OCI-LY1 (cell line): ENCODE data around the gene HOXD10.

ENCODE experiments used
- H2AFZ ChIP-seq: fragments of 200-600 bp; sonication (generic), shearing (Covaris generic); 2 replicates; pipeline ENCODE4 v1.6.0; 2014; ENCODE audit warnings: antibody characterized with exemption, mild to moderate bottlenecking, low read length
- H3F3A ChIP-seq: fragments of 200-600 bp; sonication (generic), shearing (Covaris generic); 2 replicates; pipeline ENCODE4 v1.6.0; 2014; ENCODE audit warnings: mild to moderate bottlenecking, antibody characterized with exemption, low read length, moderate library complexity; ENCODE audit not compliant: insufficient read depth
- H3K27ac ChIP-seq: fragments of 200-600 bp; sonication (generic); 2 replicates; pipeline ENCODE4 v1.5.1; 2014; ENCODE audit warnings: low read length, mixed run types, mild to moderate bottlenecking, low read depth; ENCODE audit not compliant: poor library complexity, severe bottlenecking
- H3K27me3 ChIP-seq: fragments of 200-600 bp; sonication (generic); 2 replicates; pipeline ENCODE4 v1.6.0; 2014; ENCODE audit warnings: antibody characterized with exemption, mild to moderate bottlenecking, low read length, moderate library complexity; ENCODE audit not compliant: insufficient read depth
- H3K36me3 ChIP-seq: fragments of 200-600 bp; sonication (generic); 2 replicates; pipeline ENCODE4 v1.6.1; 2014; ENCODE audit warnings: mild to moderate bottlenecking, antibody characterized with exemption, low read length, moderate library complexity, mixed read lengths; ENCODE audit not compliant: insufficient read depth
- H3K4me1 ChIP-seq: fragments of 200-600 bp; sonication (generic); 2 replicates; pipeline ENCODE4 v1.5.1; 2014; ENCODE audit warnings: mild to moderate bottlenecking, low read length, moderate library complexity; ENCODE audit not compliant: insufficient read depth, severe bottlenecking
- H3K4me2 ChIP-seq: fragments of 200-600 bp; sonication (generic), shearing (Covaris generic); 2 replicates; pipeline ENCODE4 v1.6.1; 2014; ENCODE audit warnings: low read length
- H3K4me3 ChIP-seq: fragments of 200-600 bp; sonication (generic); 2 replicates; pipeline ENCODE4 v1.5.1; 2014; ENCODE audit warnings: low read length, low read depth, mild to moderate bottlenecking, mixed read lengths; ENCODE audit not compliant: poor library complexity, severe bottlenecking
- H3K79me2 ChIP-seq: fragments of 200-600 bp; shearing (Covaris generic); 2 replicates; pipeline ENCODE4 v1.6.1; 2016; ENCODE audit warnings: mixed run types, low read length, mixed read lengths; ENCODE audit not compliant: insufficient read depth
- H3K9ac ChIP-seq: fragments of 200-600 bp; sonication (generic), shearing (Covaris generic); 2 replicates; pipeline ENCODE4 v1.6.1; 2014; ENCODE audit warnings: mild to moderate bottlenecking, low read length, mixed read lengths
- H3K9me2 ChIP-seq: fragments of 200-600 bp; sonication (generic), shearing (Covaris generic); 2 replicates; pipeline ENCODE4 v1.6.1; 2014; ENCODE audit warnings: low read depth, mild to moderate bottlenecking, low read length, mixed read lengths
- H3K9me3 ChIP-seq: fragments of 200-600 bp; shearing (Covaris generic); 2 replicates; pipeline ENCODE4 v1.6.1; 2014; ENCODE audit warnings: low read length, mixed read lengths
- H4K20me1 ChIP-seq: fragments of 200-600 bp; sonication (generic), shearing (Covaris generic); 2 replicates; pipeline ENCODE4 v1.6.0; 2016; ENCODE audit warnings: mild to moderate bottlenecking, low read length; ENCODE audit not compliant: insufficient read depth
- CTCF ChIP-seq: fragments of 200-600 bp; sonication (generic), shearing (Covaris generic); IDR thresholded peaks from 2 replicates; pipeline ENCODE4 v1.5.1; 2017; ENCODE audit warnings: mild to moderate bottlenecking, antibody characterized with exemption, low read length, moderate library complexity, mixed read lengths
- EZH2 ChIP-seq: fragments of 200-600 bp; sonication (generic), shearing (Covaris generic); IDR thresholded peaks from 2 replicates; pipeline ENCODE4 v1.8.0; 2017; ENCODE audit warnings: borderline replicate concordance, mixed run types, mild to moderate bottlenecking, antibody characterized with exemption, low read length, moderate library complexity, mixed read lengths

HOXD10 gene

GRCh38 chr2:176162911-176163671, 46.5 kb downstream of the HOXD10 start:
- Histone ChIP-seq H3K9me2 (no peaks in the 10 kb centered on the region), H3K4me3 (no peak overlapping the region)

GRCh38 chr2:176163672-176164056, 47.1 kb downstream of the HOXD10 start:
- Histone ChIP-seq H3K27ac (no peak overlapping the region), H3K9ac (no peak overlapping the region), H3K36me3 (no peaks in the 10 kb centered on the region), H3K9me2 (no peaks in the 10 kb centered on the region), H3K4me1 (no peaks in the 10 kb centered on the region), H3K4me2 (no peak overlapping the region), H3F3A (no peaks in the 10 kb centered on the region), H3K27me3 (peaks cover 5% of the 10 kb centered on the region; the same call in 1 of the 2 replicates), H3K9me3 (no peaks in the 10 kb centered on the region), H4K20me1 (no peaks in the 10 kb centered on the region), H3K4me3 (no peak overlapping the region), H3K79me2 (no peaks in the 10 kb centered on the region), H2AFZ (no peak overlapping the region)
- no peak for TF ChIP-seq EZH2
- TF ChIP-seq CTCF: no peak

More at GRCh38 chr2:176162911-176163671, 46.5 kb downstream of the HOXD10 start:
- no peak overlapping the region for H3K4me2 ChIP-seq
- no peak overlapping the region for H3K9ac ChIP-seq
- H3K79me2 ChIP-seq: no peaks in the 10 kb centered on the region
- H3K27ac ChIP-seq: no peak overlapping the region
- peaks cover 5% of the 10 kb centered on the region; the same call in 1 of the 2 replicates for H3K27me3 ChIP-seq
- H3K4me1 ChIP-seq: no peaks in the 10 kb centered on the region
- H3K36me3 ChIP-seq: no peaks in the 10 kb centered on the region
- no peak overlapping the region for H2AFZ ChIP-seq
- TF ChIP-seq CTCF: no peak
- TF ChIP-seq EZH2: no peak
- H3K9me3 ChIP-seq: no peaks in the 10 kb centered on the region
- no peaks in the 10 kb centered on the region for H3F3A ChIP-seq
- H4K20me1 ChIP-seq: no peaks in the 10 kb centered on the region

GRCh38 chr2:176164201-176164600, 47.6 kb downstream of the HOXD10 start:
- no peak overlapping the region for H2AFZ ChIP-seq

More at GRCh38 chr2:176164201-176164600, 47.6 kb downstream of the HOXD10 start:
- Histone ChIP-seq H4K20me1 (no peaks in the 10 kb centered on the region), H3K4me1 (no peaks in the 10 kb centered on the region), H3F3A (no peaks in the 10 kb centered on the region), H3K9me2 (no peaks in the 10 kb centered on the region), H3K36me3 (no peaks in the 10 kb centered on the region), H3K9ac (no peak overlapping the region), H3K9me3 (no peaks in the 10 kb centered on the region), H3K4me2 (no peak overlapping the region), H3K4me3 (no peak overlapping the region), H3K79me2 (no peaks in the 10 kb centered on the region), H3K27ac (no peak overlapping the region), H3K27me3 (peaks cover 5% of the 10 kb centered on the region; the same call in 1 of the 2 replicates)
- TF ChIP-seq EZH2 (no peak), CTCF (no peak)
